ENCODE data around the gene LRRC4C.

The LRRC4C gene

GRCh38 chr11:41431784-41432183 lies 27.7 kb downstream of the LRRC4C start:
- Histone ChIP-seq H3K9me3 (ENCODE audit: insufficient read depth, low read depth, low read length) (no peaks in the 10 kb centered on the region), H3K79me1 (ENCODE audit: low read length) (no peaks in the 10 kb centered on the region), H3K18ac (ENCODE audit: low read length) (no peak overlapping the region), H3K4me1 (ENCODE audit: control insufficient read depth in 1 of 2, insufficient read depth in 2 of 2, low read length in 2 of 2) (no peaks in the 10 kb centered on the region), H2AFZ (ENCODE audit: insufficient read depth, low read length, poor library complexity) (no peak overlapping the region), H3K4me3 (ENCODE audit: low read depth, low read length) (no peak overlapping the region), H3K79me2 (ENCODE audit: control insufficient read depth, insufficient read depth, low read length, poor library complexity) (no peaks in the 10 kb centered on the region), H4K8ac (ENCODE audit: low read depth, low read length) (no peak overlapping the region), H3K9ac (ENCODE audit: low read length) (no peak overlapping the region), H2BK120ac (ENCODE audit: insufficient read depth, low read length, poor library complexity) (no peak overlapping the region), H2BK5ac (ENCODE audit: low read depth, low read length, poor library complexity) (no peak overlapping the region), H3K23ac (ENCODE audit: low read length) (no peak overlapping the region), H3K14ac (ENCODE audit: low read length) (no peak overlapping the region), H4K12ac (ENCODE audit: low read depth, low read length) (no peak overlapping the region), H3K27ac (ENCODE audit: low read depth, low read length) (no peak overlapping the region), H4K91ac (ENCODE audit: low read depth, low read length) (no peak overlapping the region), H3K4ac (ENCODE audit: low read depth, low read length) (no peak overlapping the region), H3K4me2 (ENCODE audit: low read length) (no peak overlapping the region), H2BK12ac (ENCODE audit: low read length) (no peak overlapping the region), H3K27me3 (ENCODE audit: insufficient read depth, low read length) (no peaks in the 10 kb centered on the region), H3K36me3 (ENCODE audit: control insufficient read depth in 1 of 2, insufficient read depth in 2 of 2, low read length in 2 of 2) (no peaks in the 10 kb centered on the region), H2AK5ac (ENCODE audit: low read length) (no peak overlapping the region)
- WGBS (ENCODE audit: extremely low coverage, insufficient coverage, insufficient read length) = no CpG with 5 or more reads among the region's 5 CpGs
- DNase-seq = no peak

DNA sequence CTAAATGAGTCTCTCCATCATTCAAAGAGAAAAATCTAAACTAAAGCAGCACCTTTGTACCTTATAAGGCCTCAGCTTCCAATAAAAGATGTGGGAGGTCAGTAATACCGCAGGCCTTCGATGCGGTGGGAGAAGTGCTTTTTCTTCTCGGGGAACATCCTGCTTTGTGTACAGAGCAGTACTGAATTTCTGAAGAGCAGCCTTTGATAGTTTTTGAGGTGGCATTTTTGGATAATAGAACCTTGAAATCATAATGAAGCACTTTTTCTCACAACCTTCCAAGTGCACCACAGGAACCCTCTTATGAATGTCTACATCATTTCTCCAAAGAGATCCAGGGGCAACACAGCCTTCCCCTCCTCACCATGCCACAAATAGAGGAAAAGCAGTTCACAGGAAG lies 39.6 kb downstream of the LRRC4C start:
- Histone ChIP-seq H2AFZ (ENCODE audit: insufficient read depth, low read length, poor library complexity) (no peak overlapping the region), H2BK12ac (ENCODE audit: low read length) (no peak overlapping the region), H3K23ac (ENCODE audit: low read length) (no peak overlapping the region), H3K4ac (ENCODE audit: low read depth, low read length) (no peak overlapping the region), H3K27ac (ENCODE audit: low read depth, low read length) (no peak overlapping the region), H3K27me3 (ENCODE audit: insufficient read depth, low read length) (no peaks in the 10 kb centered on the region), H3K79me2 (ENCODE audit: control insufficient read depth, insufficient read depth, low read length, poor library complexity) (no peaks in the 10 kb centered on the region), H3K4me1 (ENCODE audit: control insufficient read depth in 1 of 2, insufficient read depth in 2 of 2, low read length in 2 of 2) (no peaks in the 10 kb centered on the region), H4K91ac (ENCODE audit: low read depth, low read length) (no peak overlapping the region), H3K79me1 (ENCODE audit: low read length) (no peaks in the 10 kb centered on the region), H3K18ac (ENCODE audit: low read length) (no peak overlapping the region), H2BK120ac (ENCODE audit: insufficient read depth, low read length, poor library complexity) (no peak overlapping the region), H4K8ac (ENCODE audit: low read depth, low read length) (no peak overlapping the region), H3K4me2 (ENCODE audit: low read length) (no peak overlapping the region), H4K12ac (ENCODE audit: low read depth, low read length) (no peak overlapping the region), H3K14ac (ENCODE audit: low read length) (no peak overlapping the region), H3K9ac (ENCODE audit: low read length) (no peak overlapping the region), H2AK5ac (ENCODE audit: low read length) (no peak overlapping the region), H2BK5ac (ENCODE audit: low read depth, low read length, poor library complexity) (no peak overlapping the region), H3K36me3 (ENCODE audit: control insufficient read depth in 1 of 2, insufficient read depth in 2 of 2, low read length in 2 of 2) (no peaks in the 10 kb centered on the region), H3K4me3 (ENCODE audit: low read depth, low read length) (no peak overlapping the region), H3K9me3 (ENCODE audit: insufficient read depth, low read depth, low read length) (no peaks in the 10 kb centered on the region)
- WGBS (ENCODE audit: extremely low coverage, insufficient coverage, insufficient read length) = no CpG with 5 or more reads among the region's 4 CpGs
- no peak for DNase-seq

GRCh38 chr11:41414771-41415440 lies 44.5 kb downstream of the LRRC4C start:
- no peak overlapping the region for H3K14ac ChIP-seq (ENCODE audit: low read length)
- no peak overlapping the region for H3K4ac ChIP-seq (ENCODE audit: low read depth, low read length)
- H3K9ac ChIP-seq (ENCODE audit: low read length) = no peak overlapping the region
- no peaks in the 10 kb centered on the region for H3K9me3 ChIP-seq (ENCODE audit: insufficient read depth, low read depth, low read length)
- H2BK12ac ChIP-seq (ENCODE audit: low read length) = no peak overlapping the region
- H3K79me1 ChIP-seq (ENCODE audit: low read length) = no peaks in the 10 kb centered on the region
- H3K36me3 ChIP-seq (ENCODE audit: control insufficient read depth in 1 of 2, insufficient read depth in 2 of 2, low read length in 2 of 2) = no peaks in the 10 kb centered on the region
- no peak overlapping the region for H2BK5ac ChIP-seq (ENCODE audit: low read depth, low read length, poor library complexity)
- no peaks in the 10 kb centered on the region for H3K4me1 ChIP-seq (ENCODE audit: control insufficient read depth in 1 of 2, insufficient read depth in 2 of 2, low read length in 2 of 2)
- no peak overlapping the region for H4K12ac ChIP-seq (ENCODE audit: low read depth, low read length)
- H3K18ac ChIP-seq (ENCODE audit: low read length) = no peak overlapping the region
- H4K8ac ChIP-seq (ENCODE audit: low read depth, low read length) = no peak overlapping the region
- no peak overlapping the region for H3K4me3 ChIP-seq (ENCODE audit: low read depth, low read length)
- no peak overlapping the region for H3K27ac ChIP-seq (ENCODE audit: low read depth, low read length)
- no peaks in the 10 kb centered on the region for H3K27me3 ChIP-seq (ENCODE audit: insufficient read depth, low read length)
- H2AK5ac ChIP-seq (ENCODE audit: low read length) = no peak overlapping the region
- H2BK120ac ChIP-seq (ENCODE audit: insufficient read depth, low read length, poor library complexity) = no peak overlapping the region
- no peak for DNase-seq
- no CpG with 5 or more reads among the region's 4 CpGs for WGBS (ENCODE audit: extremely low coverage, insufficient coverage, insufficient read length)
- no peaks in the 10 kb centered on the region for H3K79me2 ChIP-seq (ENCODE audit: control insufficient read depth, insufficient read depth, low read length, poor library complexity)
- no peak overlapping the region for H3K23ac ChIP-seq (ENCODE audit: low read length)
- H4K91ac ChIP-seq (ENCODE audit: low read depth, low read length) = no peak overlapping the region
- H2AFZ ChIP-seq (ENCODE audit: insufficient read depth, low read length, poor library complexity) = no peak overlapping the region
- H3K4me2 ChIP-seq (ENCODE audit: low read length) = no peak overlapping the region

GRCh38 chr11:41413843-41414242 lies 45.6 kb downstream of the LRRC4C start:
- no peaks in the 10 kb centered on the region for H3K79me1 ChIP-seq (ENCODE audit: low read length)
- no peaks in the 10 kb centered on the region for H3K9me3 ChIP-seq (ENCODE audit: insufficient read depth, low read depth, low read length)
- no peak overlapping the region for H3K27ac ChIP-seq (ENCODE audit: low read depth, low read length)
- H3K18ac ChIP-seq (ENCODE audit: low read length) = no peak overlapping the region
- H3K14ac ChIP-seq (ENCODE audit: low read length) = no peak overlapping the region
- no peak overlapping the region for H2AFZ ChIP-seq (ENCODE audit: insufficient read depth, low read length, poor library complexity)
- no peak overlapping the region for H3K4ac ChIP-seq (ENCODE audit: low read depth, low read length)
- no peak overlapping the region for H3K9ac ChIP-seq (ENCODE audit: low read length)
- H3K79me2 ChIP-seq (ENCODE audit: control insufficient read depth, insufficient read depth, low read length, poor library complexity) = no peaks in the 10 kb centered on the region
- WGBS (ENCODE audit: extremely low coverage, insufficient coverage, insufficient read length) = no CpG with 5 or more reads among the region's 3 CpGs
- H3K4me1 ChIP-seq (ENCODE audit: control insufficient read depth in 1 of 2, insufficient read depth in 2 of 2, low read length in 2 of 2) = no peaks in the 10 kb centered on the region
- DNase-seq = no peak
- H3K23ac ChIP-seq (ENCODE audit: low read length) = no peak overlapping the region
- H2BK120ac ChIP-seq (ENCODE audit: insufficient read depth, low read length, poor library complexity) = no peak overlapping the region
- H4K12ac ChIP-seq (ENCODE audit: low read depth, low read length) = no peak overlapping the region
- H2AK5ac ChIP-seq (ENCODE audit: low read length) = no peak overlapping the region
- no peaks in the 10 kb centered on the region for H3K27me3 ChIP-seq (ENCODE audit: insufficient read depth, low read length)
- no peaks in the 10 kb centered on the region for H3K36me3 ChIP-seq (ENCODE audit: control insufficient read depth in 1 of 2, insufficient read depth in 2 of 2, low read length in 2 of 2)
- no peak overlapping the region for H3K4me3 ChIP-seq (ENCODE audit: low read depth, low read length)
- no peak overlapping the region for H2BK5ac ChIP-seq (ENCODE audit: low read depth, low read length, poor library complexity)
- H4K8ac ChIP-seq (ENCODE audit: low read depth, low read length) = no peak overlapping the region
- H3K4me2 ChIP-seq (ENCODE audit: low read length) = no peak overlapping the region
- H2BK12ac ChIP-seq (ENCODE audit: low read length) = no peak overlapping the region
- H4K91ac ChIP-seq (ENCODE audit: low read depth, low read length) = no peak overlapping the region
